OCI-LY7 (cell line): ENCODE data around the gene GPR75. TPM values are rescaled to one million over a fixed set of nuclear protein-coding genes. Genes with fewer than 3 reads are reported as not detected.

Source experiments
- Bru-seq: library from RNA; stranded (reverse); fragments of 400-500 nt; gene quantifications from one replicate; lab custom pipeline; 2021; lab: Mats Ljungman, UMichigan
- BruChase-seq, 2 experiments: library from RNA; stranded (reverse); fragments of 400-500 nt; gene quantifications; one replicate each; lab custom pipeline; 2021; lab: Mats Ljungman, UMichigan
- BruUV-seq: library from RNA; stranded (reverse); fragments of 400-500 nt; replicated peaks from 2 replicates; lab custom pipeline; 2021; lab: Mats Ljungman, UMichigan
- CTCF ChIA-PET: fragments of 300-600 bp; sonication (Branson Sonifier 250); formaldehyde crosslinking; loops from one replicate; lab custom pipeline; 2022; ENCODE audit warnings: antibody characterized with exemption; ENCODE audit not compliant: unreplicated experiment; lab: Charles Lee
- POLR2A ChIA-PET: fragments of 300-600 bp; sonication (Branson Sonifier 250); formaldehyde crosslinking; loops from one replicate; lab custom pipeline; 2022; ENCODE audit warnings: antibody characterized with exemption; lab: Charles Lee
- DNase-seq: peaks from one replicate; pipeline ENCODE4 v3.0.0-alpha.2; 2015; ENCODE audit warnings: low spot score
- H2AFZ ChIP-seq: fragments of 200-600 bp; sonication (generic), shearing (Covaris generic); 2 replicates; pipeline ENCODE4 v1.6.1; 2014; ENCODE audit warnings: mild to moderate bottlenecking, antibody characterized with exemption, low read length, moderate library complexity
- H3K27ac ChIP-seq: fragments of 200-600 bp; sonication (generic); 2 replicates; pipeline ENCODE4 v1.5.1; 2014; ENCODE audit warnings: mixed run types, low read depth, mild to moderate bottlenecking, moderate library complexity, low read length, inconsistent platforms; ENCODE audit not compliant: poor library complexity, severe bottlenecking
- H3K36me3 ChIP-seq: fragments of 200-600 bp; sonication (generic); 2 replicates; pipeline ENCODE4 v1.6.1; 2014; ENCODE audit warnings: mild to moderate bottlenecking, antibody characterized with exemption, low read length, moderate library complexity, mixed read lengths; ENCODE audit not compliant: insufficient read depth
- H3K4me1 ChIP-seq: fragments of 200-600 bp; sonication (generic); 2 replicates; pipeline ENCODE4 v1.5.1; 2014; ENCODE audit warnings: mild to moderate bottlenecking, low read length; ENCODE audit not compliant: insufficient read depth, poor library complexity, severe bottlenecking
- H3K4me2 ChIP-seq: fragments of 200-600 bp; sonication (generic); 2 replicates; pipeline ENCODE4 v1.6.1; 2014; ENCODE audit warnings: mild to moderate bottlenecking, low read length
- H3K4me3 ChIP-seq: fragments of 200-600 bp; sonication (generic); 2 replicates; pipeline ENCODE4 v1.5.1; 2014; ENCODE audit warnings: mild to moderate bottlenecking, low read depth, low read length; ENCODE audit not compliant: poor library complexity, severe bottlenecking
- H3K79me2 ChIP-seq: fragments of 200-600 bp; sonication (generic); 2 replicates; pipeline ENCODE4 v1.6.1; 2016; ENCODE audit warnings: low read depth, mild to moderate bottlenecking, low read length, moderate library complexity, mixed read lengths; ENCODE audit not compliant: insufficient read depth
- H3K9me2 ChIP-seq: fragments of 200-600 bp; sonication (generic); 2 replicates; pipeline ENCODE4 v1.6.1; 2016; ENCODE audit warnings: mild to moderate bottlenecking, low read length, mixed read lengths; ENCODE audit not compliant: insufficient read depth
- H3K9me3 ChIP-seq: fragments of 200-600 bp; sonication (generic); 2 replicates; pipeline ENCODE4 v1.6.1; 2014; ENCODE audit warnings: mild to moderate bottlenecking, mixed run types, low read length, mixed read lengths
- H4K20me1 ChIP-seq: fragments of 200-600 bp; sonication (generic); 2 replicates; pipeline ENCODE4 v1.6.1; 2014; ENCODE audit warnings: mild to moderate bottlenecking, antibody characterized with exemption, low read length, moderate library complexity, mixed read lengths; ENCODE audit not compliant: insufficient read depth
- CTCF ChIP-seq: fragments of 200-600 bp; sonication (generic); conservative IDR thresholded peaks from 2 replicates; pipeline ENCODE4 v1.5.1; 2014; ENCODE audit warnings: mild to moderate bottlenecking, antibody characterized with exemption, low read length, moderate library complexity, mixed read lengths
- EZH2phosphoT487 ChIP-seq: fragments of 200-600 bp; sonication (generic); IDR thresholded peaks from 2 replicates; pipeline ENCODE4 v1.6.1; 2018; ENCODE audit warnings: low read depth, borderline replicate concordance, mild to moderate bottlenecking, mixed run types, antibody characterized with exemption, low read length, moderate library complexity, mixed read lengths
- intact Hi-C: fragments of 100-400 bp; cut with micrococcal nuclease; formaldehyde crosslinking; loops from one replicate; pipeline ENCODE4 v1.10.0; 2022; ENCODE audit not compliant: unreplicated experiment
- long read RNA-seq: library from polyadenylated mRNA; stranded (forward); transcript quantifications from one replicate; pipeline ENCODE4 v2.0.0, GENCODE V29; 2022
- total RNA-seq, 2 experiments: library from RNA; depleted of rRNA in 1 of 2; stranded (reverse); fragments of >200 nt in 1 of 2; shearing (Covaris generic) in 1 of 2; gene quantifications; 2 replicates each; pipeline ENCODE4 v1.2.3, GENCODE V29; 2014 to 2022

GPR75 gene
- total RNA-seq (2014; rRNA removed; shearing (Covaris generic)) (3.0 and 4.8 TPM in 2 replicates), total RNA-seq (2022) (4.5 and 5.7 TPM in 2 replicates), Bru-seq, nascent RNA (percentile 85 among the genes with signal in this experiment), BruChase-seq, experiment 1, labeled RNA remaining after a 6-hour chase (percentile 91 among the genes with signal in this experiment), BruChase-seq, experiment 2, labeled RNA remaining after a 2-hour chase (percentile 94 among the genes with signal in this experiment)
- long read RNA-seq, result 0 reads

DNA sequence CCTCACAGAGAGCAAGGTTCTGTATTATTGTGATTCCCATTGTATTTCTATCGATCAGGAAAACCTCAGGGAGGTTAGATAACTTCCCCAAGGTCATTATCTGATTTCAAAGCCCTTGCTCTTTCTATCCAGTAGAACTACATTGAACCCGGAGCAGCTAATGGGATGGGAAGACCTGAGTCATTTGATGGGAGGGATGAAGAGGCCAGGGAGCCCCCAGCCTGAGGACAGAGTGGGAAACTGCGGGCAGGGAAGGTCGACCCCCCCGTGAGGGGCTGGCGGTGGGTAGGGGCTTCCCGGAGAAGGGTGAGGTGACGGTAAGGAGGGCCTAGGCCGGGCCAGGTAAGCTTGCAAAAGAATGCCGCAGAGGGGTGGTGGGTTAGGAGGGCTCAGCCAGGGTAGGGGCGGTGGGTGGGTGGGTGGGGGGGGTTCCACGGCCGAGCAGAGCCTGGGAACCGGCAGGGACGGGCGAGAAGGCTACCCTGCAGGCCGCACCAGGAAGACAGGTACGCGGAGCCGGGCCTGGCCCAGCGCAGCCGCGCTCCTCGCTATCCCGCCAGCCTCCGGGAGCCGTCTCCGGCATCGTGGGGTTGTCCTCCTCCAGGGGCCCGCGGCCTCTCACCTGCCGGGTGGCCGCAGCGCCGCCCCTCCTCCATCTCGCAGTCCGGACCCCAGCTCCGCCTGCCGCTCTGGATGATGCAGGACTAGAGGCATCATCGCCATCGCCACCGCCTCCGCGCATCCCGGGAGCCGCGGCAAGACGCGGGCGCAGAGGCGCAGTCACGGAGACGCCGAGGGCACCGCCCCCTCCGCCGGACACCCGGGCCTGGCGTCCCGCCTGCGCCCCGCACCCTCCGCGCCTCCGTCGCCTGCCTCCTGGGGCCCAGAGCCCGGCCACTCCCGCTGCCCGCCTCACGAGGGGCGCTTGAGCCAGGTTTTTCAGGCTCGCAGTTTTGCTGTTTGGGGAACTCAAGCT is at the start of gene GPR75:
TSS of gene GPR75 (minus strand) at position 762 of the 976 bp plus-strand sequence. CDS start 5,211 bp downstream, outside the sequence.
- peaks cover 62% of the 10 kb centered on the region for H3K36me3 ChIP-seq
- no peak within 1 kb of the TSS for H3K4me3 ChIP-seq
- intact Hi-C loops, result no loop called here
- H3K27ac ChIP-seq, result no peak within 1 kb of the TSS
- no peak within 1 kb of the TSS for H3K4me2 ChIP-seq
- H3K79me2 ChIP-seq, result no peaks in the 10 kb centered on the region
- TF ChIP-seq CTCF, result no peak
- TF ChIP-seq EZH2phosphoT487, result no peak
- no peaks in the 10 kb centered on the region for H3K9me3 ChIP-seq
- H3K9me2 ChIP-seq, result no peaks in the 10 kb centered on the region
- ChIA-PET CTCF (no interaction called here), POLR2A (interaction anchor here (0.6 to 1.1 kb wide), 3 partner anchors 12 to 16 kb away, joined by 3 read pairs; no protein-coding TSS in a partner anchor)
- no peak within 1 kb of the TSS for H2AFZ ChIP-seq
- H4K20me1 ChIP-seq, result no peaks in the 10 kb centered on the region
- DNase-seq, result no peak
- BruUV-seq, result no TSS peak
- H3K4me1 ChIP-seq, result no peaks in the 10 kb centered on the region

DNA sequence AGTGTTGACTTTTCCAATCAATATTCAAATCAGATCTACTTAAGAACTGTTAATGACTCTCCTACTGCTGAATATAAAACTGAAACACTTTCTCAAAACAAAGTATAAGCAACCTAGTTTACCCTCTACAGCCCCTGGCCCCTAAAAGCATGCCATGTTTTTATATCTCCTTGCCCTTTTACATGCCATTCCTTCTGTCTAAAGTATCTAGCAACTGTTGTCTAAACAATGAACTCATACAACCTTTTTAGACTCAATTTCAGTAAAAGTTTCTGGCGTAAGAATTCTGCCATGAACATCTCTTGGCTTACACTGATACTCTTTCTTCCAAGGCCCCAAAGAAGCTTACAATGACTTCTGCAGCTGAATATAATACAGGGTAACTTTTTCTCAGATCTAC is 47.8 kb upstream of the GPR75 start:
- intact Hi-C loops, result no loop called here
- H3K4me1 ChIP-seq, result no peaks in the 10 kb centered on the region
- no peak overlapping the region for H3K4me2 ChIP-seq
- no peak for TF ChIP-seq EZH2phosphoT487
- TF ChIP-seq CTCF, result no peak
- no peaks in the 10 kb centered on the region for H4K20me1 ChIP-seq
- no TSS peak for BruUV-seq
- H3K9me2 ChIP-seq, result no peaks in the 10 kb centered on the region
- no peak for DNase-seq
- no peak overlapping the region for H2AFZ ChIP-seq
- ChIA-PET POLR2A (interaction anchor here (1.0 kb wide), 1 partner anchor 8 kb away, joined by 4 read pairs; no protein-coding TSS in a partner anchor), CTCF (no interaction called here)
- no peak overlapping the region for H3K27ac ChIP-seq
- no peaks in the 10 kb centered on the region for H3K9me3 ChIP-seq
- H3K79me2 ChIP-seq, result no peaks in the 10 kb centered on the region
- peaks cover 96% of the 10 kb centered on the region for H3K36me3 ChIP-seq
- H3K4me3 ChIP-seq, result no peak overlapping the region
